Endodermal cell (in vitro differentiated cells): ENCODE measurements around the gene GPR142. TPM values are rescaled to one million over a fixed set of nuclear protein-coding genes. Genes with fewer than 3 reads are reported as not detected.
A peak's percentile ranks its signal among the peaks of the same experiment; 100 is the strongest.

Experiments
- DNase-seq: peaks from one replicate; pipeline ENCODE4 v3.0.0-alpha.2; 2017
- H3K27ac ChIP-seq: 2 replicates; pipeline ENCODE4 v1.5.1; 2013; ENCODE audit warnings: mild to moderate bottlenecking, low read depth, low read length, moderate library complexity
- H3K27me3 ChIP-seq: 2 replicates; pipeline ENCODE4 v1.6.1; 2013; ENCODE audit warnings: mild to moderate bottlenecking, low read length, moderate library complexity; ENCODE audit not compliant: insufficient read depth, control insufficient read depth, poor library complexity, severe bottlenecking
- H3K36me3 ChIP-seq: 2 replicates; pipeline ENCODE4 v1.7.0; 2013; ENCODE audit warnings: mild to moderate bottlenecking, low read length, moderate library complexity; ENCODE audit not compliant: control insufficient read depth, insufficient read depth
- H3K4me1 ChIP-seq: one replicate; pipeline ENCODE4 v1.7.0; 2013; ENCODE audit warnings: low read length; ENCODE audit not compliant: control insufficient read depth, insufficient read depth
- H3K4me3 ChIP-seq: 2 replicates; pipeline ENCODE4 v1.5.1; 2013; ENCODE audit warnings: mild to moderate bottlenecking, low read length, moderate library complexity
- H3K9ac ChIP-seq: 2 replicates; pipeline ENCODE4 v1.6.1; 2013; ENCODE audit warnings: mild to moderate bottlenecking, low read length, moderate library complexity; ENCODE audit not compliant: poor library complexity, severe bottlenecking; ENCODE audit errors: extremely low read depth
- H3K9me3 ChIP-seq: 2 replicates; pipeline ENCODE4 v1.6.1; 2013; ENCODE audit warnings: mild to moderate bottlenecking, low read length, moderate library complexity; ENCODE audit not compliant: control insufficient read depth
- H3K27ac Mint-ChIP-seq: 2 replicates; pipeline ENCODE4 v1.8.0; 2020; ENCODE audit warnings: mixed read lengths
- H3K27me3 Mint-ChIP-seq: 2 replicates; pipeline ENCODE4 v1.8.0; 2021; ENCODE audit warnings: mild to moderate bottlenecking, mixed read lengths; ENCODE audit not compliant: insufficient read depth
- H3K36me3 Mint-ChIP-seq: 2 replicates; pipeline ENCODE4 v1.8.0; 2020; ENCODE audit warnings: low read depth, mixed read lengths
- H3K4me1 Mint-ChIP-seq: 2 replicates; pipeline ENCODE4 v1.8.0; 2020; ENCODE audit warnings: mixed read lengths
- H3K4me3 Mint-ChIP-seq: 2 replicates; pipeline ENCODE4 v1.8.0; 2020; ENCODE audit warnings: mild to moderate bottlenecking, moderate library complexity, mixed read lengths
- H3K9me3 Mint-ChIP-seq: 2 replicates; pipeline ENCODE4 v1.8.0; 2020; ENCODE audit warnings: mild to moderate bottlenecking, mixed read lengths
- WGBS, 2 experiments: methylation state at CpG; one replicate each; pipeline versions ENCODE4 v1.1.5 to v1.1.7; 2013; ENCODE audit warnings: missing lambda C conversion rate in 2 of 2, mixed read lengths in 1 of 2; ENCODE audit not compliant: insufficient coverage in 1 of 2, insufficient read length in 1 of 2; 5-methylcytosine and 5-hydroxymethylcytosine counted together
- total RNA-seq, 2 donors: library from RNA; stranded (reverse); fragmentation: NEBNext Ultra II Directional in 1 of 2; extraction: Animal tissue kit (Norgen Biotek cat#: 25700) in 1 of 2; gene quantifications; 2 replicates in 1 of 2; 3 replicates in 1 of 2; pipeline ENCODE4 v1.2.1, GENCODE V29; 2021
- TF ChIP-seq, protein P1 (sequence below): fragments of 200-600 bp; sonication (generic); conservative IDR thresholded peaks from 2 replicates; pipeline ENCODE4 v1.5.0; 2021; ENCODE audit warnings: antibody characterized with exemption, mild to moderate bottlenecking

Gene GPR142
- total RNA-seq, 2 donors from 2014 or later: 0.29 to 0.92 TPM

GRCh38 chr17:74356646-74357465, 10.4 kb upstream of the GPR142 start:
- H3K36me3 Mint-ChIP-seq: no peaks in the 10 kb centered on the region
- H3K27me3 Mint-ChIP-seq: peaks cover 79% of the 10 kb centered on the region
- no peak for DNase-seq
- Histone ChIP-seq H3K27me3 (peaks cover 70% of the 10 kb centered on the region), H3K9ac (no peak overlapping the region), H3K9me3 (no peaks in the 10 kb centered on the region), H3K36me3 (no peaks in the 10 kb centered on the region), H3K4me3 (peak overlapping the region; percentile 40), H3K4me1 (no peaks in the 10 kb centered on the region), H3K27ac (no peak overlapping the region)
- no peak overlapping the region for H3K27ac Mint-ChIP-seq
- peak overlapping the region; percentile 47 for H3K4me3 Mint-ChIP-seq
- 6 to 8% methylated on average over 70 to 105 of the region's 105 CpGs for WGBS, 2 experiments
- TF ChIP-seq, protein P1, sequence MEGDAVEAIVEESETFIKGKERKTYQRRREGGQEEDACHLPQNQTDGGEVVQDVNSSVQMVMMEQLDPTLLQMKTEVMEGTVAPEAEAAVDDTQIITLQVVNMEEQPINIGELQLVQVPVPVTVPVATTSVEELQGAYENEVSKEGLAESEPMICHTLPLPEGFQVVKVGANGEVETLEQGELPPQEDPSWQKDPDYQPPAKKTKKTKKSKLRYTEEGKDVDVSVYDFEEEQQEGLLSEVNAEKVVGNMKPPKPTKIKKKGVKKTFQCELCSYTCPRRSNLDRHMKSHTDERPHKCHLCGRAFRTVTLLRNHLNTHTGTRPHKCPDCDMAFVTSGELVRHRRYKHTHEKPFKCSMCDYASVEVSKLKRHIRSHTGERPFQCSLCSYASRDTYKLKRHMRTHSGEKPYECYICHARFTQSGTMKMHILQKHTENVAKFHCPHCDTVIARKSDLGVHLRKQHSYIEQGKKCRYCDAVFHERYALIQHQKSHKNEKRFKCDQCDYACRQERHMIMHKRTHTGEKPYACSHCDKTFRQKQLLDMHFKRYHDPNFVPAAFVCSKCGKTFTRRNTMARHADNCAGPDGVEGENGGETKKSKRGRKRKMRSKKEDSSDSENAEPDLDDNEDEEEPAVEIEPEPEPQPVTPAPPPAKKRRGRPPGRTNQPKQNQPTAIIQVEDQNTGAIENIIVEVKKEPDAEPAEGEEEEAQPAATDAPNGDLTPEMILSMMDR: peak; percentile 32
- peaks cover 2% of the 10 kb centered on the region for H3K4me1 Mint-ChIP-seq
- no peaks in the 10 kb centered on the region for H3K9me3 Mint-ChIP-seq

GRCh38 chr17:74357466-74357809, 9.9 kb upstream of the GPR142 start:
- Mint-ChIP-seq H3K9me3 (no peaks in the 10 kb centered on the region), H3K27ac (no peak overlapping the region), H3K4me1 (peaks cover 2% of the 10 kb centered on the region), H3K36me3 (no peaks in the 10 kb centered on the region), H3K4me3 (peak overlapping the region; percentile 47), H3K27me3 (peaks cover 74% of the 10 kb centered on the region)
- Histone ChIP-seq H3K27me3 (peaks cover 65% of the 10 kb centered on the region), H3K4me3 (peak overlapping the region; percentile 40), H3K9me3 (no peaks in the 10 kb centered on the region), H3K4me1 (no peaks in the 10 kb centered on the region), H3K9ac (no peak overlapping the region), H3K36me3 (no peaks in the 10 kb centered on the region), H3K27ac (no peak overlapping the region)
- 50 to 58% methylated on average over 31 to 32 of the region's 32 CpGs for WGBS, 2 experiments
- TF ChIP-seq, protein P1: no peak
- DNase-seq: no peak

GRCh38 chr17:74358697-74359096, 8.6 kb upstream of the GPR142 start:
- DNase-seq: no peak
- H3K4me3 ChIP-seq: no peak overlapping the region
- no peak overlapping the region for H3K27ac ChIP-seq
- no peak overlapping the region for H3K27ac Mint-ChIP-seq
- WGBS, 2 experiments: 87 to 93% methylated on average over 8 to 9 of the region's 9 CpGs
- no peaks in the 10 kb centered on the region for H3K36me3 ChIP-seq
- H3K27me3 ChIP-seq: peaks cover 59% of the 10 kb centered on the region
- H3K9me3 Mint-ChIP-seq: no peaks in the 10 kb centered on the region
- H3K4me3 Mint-ChIP-seq: no peak overlapping the region
- H3K27me3 Mint-ChIP-seq: peaks cover 73% of the 10 kb centered on the region
- H3K9ac ChIP-seq: no peak overlapping the region
- H3K4me1 ChIP-seq: no peaks in the 10 kb centered on the region
- H3K36me3 Mint-ChIP-seq: no peaks in the 10 kb centered on the region
- no peaks in the 10 kb centered on the region for H3K9me3 ChIP-seq
- peaks cover 2% of the 10 kb centered on the region for H3K4me1 Mint-ChIP-seq
- TF ChIP-seq, protein P1: no peak
